Vagina (tissue), 2 donors: ENCODE data around the gene GRAMD2A.

ENCODE experiments used
- POLR2A ChIP-seq, 2 donors: fragments of 450-650 bp; IDR thresholded peaks; one replicate each; pipeline ENCODE4 v1.6.1; 2017; ENCODE audit warnings: antibody characterized with exemption in 2 of 2, mild to moderate bottlenecking in 2 of 2, moderate library complexity in 2 of 2
- POLR2AphosphoS5 ChIP-seq, 2 donors: sonication (generic); formaldehyde crosslinking; IDR thresholded peaks; one replicate each; pipeline ENCODE4 v1.9.0; 2017; ENCODE audit warnings: antibody characterized with exemption in 2 of 2, mild to moderate bottlenecking in 2 of 2, low read depth in 1 of 2; ENCODE audit not compliant: insufficient read depth in 1 of 2
- TF ChIP-seq, protein P1 (sequence below), 3 experiments: fragments of 450-650 bp in 2 of 3; fragments of 200-600 bp in 1 of 3; sonication (generic) in 1 of 3; IDR thresholded peaks; one replicate each; pipeline ENCODE4 v1.5.1; 2017 to 2019; ENCODE audit warnings: antibody characterized with exemption in 3 of 3, mild to moderate bottlenecking in 2 of 3, moderate library complexity in 2 of 3

DNA sequence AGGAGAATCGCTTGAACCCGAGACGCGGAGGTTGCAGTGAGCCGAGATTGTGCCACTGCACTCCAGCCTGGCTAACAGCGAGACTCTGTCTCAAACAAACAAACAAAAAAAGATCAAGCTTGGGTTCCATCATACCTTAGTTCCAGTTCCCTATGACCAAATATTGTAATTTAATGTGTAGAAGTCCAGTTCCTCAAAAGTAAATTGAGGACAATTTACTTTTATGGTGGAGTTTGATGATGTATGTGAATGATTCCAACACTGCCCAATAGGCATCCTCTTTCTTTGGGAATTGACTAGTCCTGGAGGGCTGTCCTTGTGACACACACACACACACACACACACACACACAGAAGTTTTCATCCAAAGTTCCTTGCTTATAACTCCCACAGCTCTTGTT is 36.2 kb upstream of the GRAMD2A start:
- no peak for TF ChIP-seq POLR2AphosphoS5 (IDR thresholded peaks at IDR 0.05; ENCODE audit: insufficient read depth in 1 of 2, low read depth in 1 of 2)
- TF ChIP-seq, protein P1, sequence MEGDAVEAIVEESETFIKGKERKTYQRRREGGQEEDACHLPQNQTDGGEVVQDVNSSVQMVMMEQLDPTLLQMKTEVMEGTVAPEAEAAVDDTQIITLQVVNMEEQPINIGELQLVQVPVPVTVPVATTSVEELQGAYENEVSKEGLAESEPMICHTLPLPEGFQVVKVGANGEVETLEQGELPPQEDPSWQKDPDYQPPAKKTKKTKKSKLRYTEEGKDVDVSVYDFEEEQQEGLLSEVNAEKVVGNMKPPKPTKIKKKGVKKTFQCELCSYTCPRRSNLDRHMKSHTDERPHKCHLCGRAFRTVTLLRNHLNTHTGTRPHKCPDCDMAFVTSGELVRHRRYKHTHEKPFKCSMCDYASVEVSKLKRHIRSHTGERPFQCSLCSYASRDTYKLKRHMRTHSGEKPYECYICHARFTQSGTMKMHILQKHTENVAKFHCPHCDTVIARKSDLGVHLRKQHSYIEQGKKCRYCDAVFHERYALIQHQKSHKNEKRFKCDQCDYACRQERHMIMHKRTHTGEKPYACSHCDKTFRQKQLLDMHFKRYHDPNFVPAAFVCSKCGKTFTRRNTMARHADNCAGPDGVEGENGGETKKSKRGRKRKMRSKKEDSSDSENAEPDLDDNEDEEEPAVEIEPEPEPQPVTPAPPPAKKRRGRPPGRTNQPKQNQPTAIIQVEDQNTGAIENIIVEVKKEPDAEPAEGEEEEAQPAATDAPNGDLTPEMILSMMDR (IDR thresholded peaks at IDR 0.05): no peak
- TF ChIP-seq POLR2A (IDR thresholded peaks at IDR 0.05): no peak
